ENCODE measurements around the gene RORB. TPM values are rescaled to one million over a fixed set of nuclear protein-coding genes. Genes with fewer than 3 reads are reported as not detected.

The RORB gene
- total and polyA plus RNA-seq, 8 donors, result 0.14 to 5.2 (median 0.22) TPM

GRCh38 chr9:74503666-74504065, 6.5 kb downstream of the RORB start:
- intact Hi-C loops (cut with DNase I), result no loop called here
- Histone ChIP-seq H3K27ac (no peak overlapping the region), H3K27me3 (peaks cover 33 to 53% of the 10 kb centered on the region in 2 donors), H3K4me3 (no peak overlapping the region), H3K36me3 (no peaks in the 10 kb centered on the region), H3K4me1 (peaks cover 0 to 17% of the 10 kb centered on the region in 2 donors), H3K9me3 (no peaks in the 10 kb centered on the region)
- ATAC-seq (no peak), DNase-seq (no peak)
- TF ChIP-seq CTCF (IDR thresholded peaks at IDR 0.05), result no peak

DNA sequence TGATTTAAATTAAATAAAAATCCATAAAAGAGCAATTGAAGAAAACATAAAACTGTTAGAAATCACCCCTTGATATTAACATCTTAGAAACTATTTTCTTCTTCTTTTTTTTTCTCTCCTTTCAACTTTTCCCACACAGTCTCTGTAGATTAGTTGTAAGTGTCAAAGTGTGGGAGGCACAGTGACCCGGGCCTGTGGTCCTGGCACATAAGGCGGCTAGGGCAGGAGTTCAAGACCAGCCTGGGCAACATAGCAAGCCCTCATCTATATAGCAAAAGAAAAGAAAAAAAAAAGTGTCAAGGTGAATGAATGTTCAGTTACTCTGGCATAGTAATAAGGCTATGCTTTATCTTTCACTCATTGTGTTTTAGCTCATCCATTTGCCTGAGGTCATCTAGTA, 14.2 kb downstream of the RORB start:
- TF ChIP-seq CTCF (IDR thresholded peaks at IDR 0.05), result no peak
- intact Hi-C loops (cut with DNase I), result no loop called here

GRCh38 chr9:74512416-74512815, 15.3 kb downstream of the RORB start:
- Histone ChIP-seq H3K27ac (no peak overlapping the region), H3K4me1 (no peaks in the 10 kb centered on the region), H3K27me3 (no peaks in the 10 kb centered on the region), H3K9me3 (no peaks in the 10 kb centered on the region), H3K36me3 (no peaks in the 10 kb centered on the region), H3K4me3 (no peak overlapping the region)
- no peak for TF ChIP-seq CTCF (IDR thresholded peaks at IDR 0.05)
- intact Hi-C loops (cut with DNase I), result no loop called here
- ATAC-seq, result no peak
- no peak for DNase-seq

More for the DNA sequence above, 14.2 kb downstream of the RORB start:
- Histone ChIP-seq H3K36me3 (no peaks in the 10 kb centered on the region), H3K27me3 (no peaks in the 10 kb centered on the region), H3K9me3 (no peaks in the 10 kb centered on the region), H3K4me3 (no peak overlapping the region), H3K4me1 (no peaks in the 10 kb centered on the region), H3K27ac (no peak overlapping the region)
- ATAC-seq, result no peak
- no peak for DNase-seq

DNA sequence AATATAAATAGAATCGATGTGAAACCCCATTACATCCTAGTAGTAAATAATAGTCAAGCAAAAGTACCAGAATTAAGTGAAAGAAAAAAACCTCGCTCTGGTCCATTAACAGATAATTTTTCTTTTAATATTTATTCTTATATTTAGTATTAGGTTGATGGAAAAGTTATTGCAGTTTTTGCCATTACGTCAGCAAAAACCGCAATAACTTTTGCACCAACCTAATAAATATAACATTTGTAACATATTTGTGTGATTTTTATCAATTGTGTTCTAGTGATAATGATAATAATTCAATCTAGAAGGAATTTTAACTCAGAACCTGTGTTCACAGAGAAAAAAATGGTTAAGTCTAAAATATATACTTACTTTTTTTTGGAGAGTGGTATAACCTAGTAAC, 16.1 kb downstream of the RORB start:
- no peaks in the 10 kb centered on the region for H3K9me3 ChIP-seq
- ATAC-seq (no peak), DNase-seq (no peak)
- no peak overlapping the region for H3K4me3 ChIP-seq
- intact Hi-C loops (cut with DNase I), result no loop called here
- no peaks in the 10 kb centered on the region for H3K36me3 ChIP-seq
- no peak overlapping the region for H3K27ac ChIP-seq
- H3K27me3 ChIP-seq, result no peaks in the 10 kb centered on the region
- H3K4me1 ChIP-seq, result no peaks in the 10 kb centered on the region
- no peak for TF ChIP-seq CTCF (IDR thresholded peaks at IDR 0.05)

GRCh38 chr9:74517188-74517587, 20.1 kb downstream of the RORB start:
- TF ChIP-seq CTCF (IDR thresholded peaks at IDR 0.05), result no peak

More at GRCh38 chr9:74517188-74517587, 20.1 kb downstream of the RORB start:
- Histone ChIP-seq H3K4me1 (no peaks in the 10 kb centered on the region), H3K9me3 (no peaks in the 10 kb centered on the region), H3K4me3 (no peak overlapping the region), H3K27me3 (no peaks in the 10 kb centered on the region), H3K36me3 (no peaks in the 10 kb centered on the region), H3K27ac (no peak overlapping the region)
- DNase-seq (no peak), ATAC-seq (no peak)
- intact Hi-C loops (cut with DNase I), result no loop called here

Measured in left lung (tissue), 10 donors.